ENCODE results near the gene PLA2G6. TPM values are rescaled to one million over a fixed set of nuclear protein-coding genes. Genes with fewer than 3 reads are reported as not detected.

Gene PLA2G6
- 5.6 and 13.5 TPM in 2 replicates for total RNA-seq

- peak; percentile 84 for DNase-seq (ENCODE audit: low read depth)
- no peak for TF ChIP-seq CTCF (conservative IDR thresholded peaks at IDR 0.05; ENCODE audit: low read depth, low read length)
- H3K4me3 ChIP-seq (ENCODE audit: low read depth, low read length) = peak within 1 kb of the TSS; percentile 85
These were observed at the start of gene PLA2G6 for GRCh38 chr22:38181453-38182200. Gene PLA2G6, minus strand, starts transcription at chr22:38181830. Its CDS starts 12,404 bp downstream, at chr22:38169426.

- no peak for DNase-seq (ENCODE audit: low read depth)
- TF ChIP-seq CTCF (conservative IDR thresholded peaks at IDR 0.05; ENCODE audit: low read depth, low read length) = no peak
These were observed 49.3 kb upstream of the PLA2G6 start for GRCh38 chr22:38230916-38231315.

GRCh38 chr22:38230108-38230825 is 48.6 kb upstream of the PLA2G6 start:
- H3K4me3 ChIP-seq (ENCODE audit: low read depth, low read length) = no peak overlapping the region
- DNase-seq (ENCODE audit: low read depth) = no peak
- TF ChIP-seq CTCF (conservative IDR thresholded peaks at IDR 0.05; ENCODE audit: low read depth, low read length) = peak; percentile 53

More at GRCh38 chr22:38230916-38231315, 49.3 kb upstream of the PLA2G6 start:
- H3K4me3 ChIP-seq (ENCODE audit: low read depth, low read length) = no peak overlapping the region

- no peak for TF ChIP-seq CTCF (conservative IDR thresholded peaks at IDR 0.05; ENCODE audit: low read depth, low read length)
- no peak for DNase-seq (ENCODE audit: low read depth)
- H3K4me3 ChIP-seq (ENCODE audit: low read depth, low read length) = no peak overlapping the region
These were observed 47.5 kb upstream of the PLA2G6 start for GRCh38 chr22:38228873-38229740.

GRCh38 chr22:38228326-38228872 is 46.8 kb upstream of the PLA2G6 start:
- DNase-seq (ENCODE audit: low read depth) = no peak
- H3K4me3 ChIP-seq (ENCODE audit: low read depth, low read length) = no peak overlapping the region
- no peak for TF ChIP-seq CTCF (conservative IDR thresholded peaks at IDR 0.05; ENCODE audit: low read depth, low read length)

GRCh38 chr22:38226853-38227649 is 45.4 kb upstream of the PLA2G6 start:
- no peak overlapping the region for H3K4me3 ChIP-seq (ENCODE audit: low read depth, low read length)
- DNase-seq (ENCODE audit: low read depth) = no peak
- TF ChIP-seq CTCF (conservative IDR thresholded peaks at IDR 0.05; ENCODE audit: low read depth, low read length) = no peak
